HG03378 (cell line): ENCODE results near the gene C19orf73.

Experiments
- ATAC-seq: cut with Tn5 transposase; IDR thresholded peaks from one replicate; pipeline ENCODE4 v1.9.1; 2021; ENCODE audit warnings: mild to moderate bottlenecking, moderate library complexity; ENCODE audit not compliant: unreplicated experiment

Gene C19orf73

GRCh38 chr19:49070416-49070815, 48.5 kb downstream of the C19orf73 start:
- no peak for ATAC-seq

GRCh38 chr19:49069026-49069425, 49.9 kb downstream of the C19orf73 start:
- no peak for ATAC-seq
